CD4-positive, alpha-beta T cell treated with Interleukin-10 for 1 hour (primary cell): ENCODE data around the gene KLF13.
"Not testable (repeated sequence)": the region's sequence is repeated elsewhere in the genome, so short reads cannot be mapped to it uniquely, and the experiment has no call there.

ENCODE experiments used
- DNase-seq: peaks from one replicate; pipeline ENCODE4 v3.0.0-alpha.2; 2020

The KLF13 gene

DNA sequence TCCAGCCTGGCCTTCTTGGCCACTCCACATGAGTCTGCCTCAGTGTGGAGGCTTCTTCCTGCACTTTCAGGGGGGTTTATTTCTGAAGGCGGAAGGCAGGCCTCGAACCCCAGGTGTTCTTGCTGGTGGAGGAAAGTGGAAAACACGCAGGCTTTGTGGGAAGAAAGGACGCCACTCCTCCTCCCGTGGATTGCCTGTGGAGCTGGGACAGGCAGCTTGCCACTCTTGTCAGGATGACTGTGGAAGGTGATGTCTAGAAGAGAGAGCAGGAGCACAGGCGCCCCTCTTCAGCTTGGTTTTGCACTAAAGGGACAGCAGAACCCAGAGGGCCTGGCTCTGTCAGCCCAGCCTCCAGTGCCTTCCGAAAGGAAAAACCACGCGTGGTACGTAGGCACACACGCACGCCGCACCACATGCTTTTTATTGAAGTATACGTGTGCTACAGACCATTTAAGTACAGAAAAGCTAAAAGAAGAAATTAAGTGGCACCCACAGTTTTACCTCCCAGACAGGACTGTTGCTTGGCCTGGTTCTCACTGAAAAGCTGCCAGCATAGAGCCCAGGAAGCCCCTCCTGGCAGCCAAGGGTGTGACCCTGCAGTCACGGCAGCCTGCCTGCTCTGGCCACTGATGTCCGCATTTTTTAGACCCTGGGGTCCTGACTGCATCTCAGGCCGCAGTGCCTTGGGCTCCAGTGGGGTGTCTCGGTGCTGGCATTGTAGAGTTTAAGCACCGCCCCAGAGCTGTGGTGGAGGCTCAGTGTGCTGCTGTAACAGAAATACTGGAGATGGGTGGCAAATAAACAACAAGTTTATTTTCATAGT lies 21.6 kb downstream of the KLF13 start:
- DNase-seq, result no peak

- no peak for DNase-seq
Observed at GRCh38 chr15:31349233-31350141, 22.9 kb downstream of the KLF13 start.

DNA sequence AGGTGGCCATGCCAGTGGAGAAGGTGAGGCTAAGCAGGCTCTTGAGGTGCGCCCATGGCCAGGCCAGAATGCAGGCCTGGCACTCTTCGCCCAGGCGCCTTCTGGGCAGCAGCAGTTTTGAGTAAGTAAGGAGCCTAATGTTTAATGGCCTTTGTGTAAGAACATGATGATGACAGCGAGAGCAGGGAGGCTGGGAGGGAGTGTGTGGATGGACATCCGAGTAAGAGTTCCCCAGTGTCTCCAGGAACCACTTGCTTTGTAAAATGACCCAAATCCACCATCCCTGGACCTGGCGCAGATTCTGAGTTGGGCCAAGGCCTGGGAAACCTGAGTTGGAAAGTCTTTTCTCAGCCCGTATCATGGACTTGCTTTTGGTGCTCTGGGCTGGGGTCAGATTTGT lies 24.1 kb downstream of the KLF13 start:
- DNase-seq, result no peak

GRCh38 chr15:31352339-31352751 lies 25.7 kb downstream of the KLF13 start:
- no peak for DNase-seq

DNA sequence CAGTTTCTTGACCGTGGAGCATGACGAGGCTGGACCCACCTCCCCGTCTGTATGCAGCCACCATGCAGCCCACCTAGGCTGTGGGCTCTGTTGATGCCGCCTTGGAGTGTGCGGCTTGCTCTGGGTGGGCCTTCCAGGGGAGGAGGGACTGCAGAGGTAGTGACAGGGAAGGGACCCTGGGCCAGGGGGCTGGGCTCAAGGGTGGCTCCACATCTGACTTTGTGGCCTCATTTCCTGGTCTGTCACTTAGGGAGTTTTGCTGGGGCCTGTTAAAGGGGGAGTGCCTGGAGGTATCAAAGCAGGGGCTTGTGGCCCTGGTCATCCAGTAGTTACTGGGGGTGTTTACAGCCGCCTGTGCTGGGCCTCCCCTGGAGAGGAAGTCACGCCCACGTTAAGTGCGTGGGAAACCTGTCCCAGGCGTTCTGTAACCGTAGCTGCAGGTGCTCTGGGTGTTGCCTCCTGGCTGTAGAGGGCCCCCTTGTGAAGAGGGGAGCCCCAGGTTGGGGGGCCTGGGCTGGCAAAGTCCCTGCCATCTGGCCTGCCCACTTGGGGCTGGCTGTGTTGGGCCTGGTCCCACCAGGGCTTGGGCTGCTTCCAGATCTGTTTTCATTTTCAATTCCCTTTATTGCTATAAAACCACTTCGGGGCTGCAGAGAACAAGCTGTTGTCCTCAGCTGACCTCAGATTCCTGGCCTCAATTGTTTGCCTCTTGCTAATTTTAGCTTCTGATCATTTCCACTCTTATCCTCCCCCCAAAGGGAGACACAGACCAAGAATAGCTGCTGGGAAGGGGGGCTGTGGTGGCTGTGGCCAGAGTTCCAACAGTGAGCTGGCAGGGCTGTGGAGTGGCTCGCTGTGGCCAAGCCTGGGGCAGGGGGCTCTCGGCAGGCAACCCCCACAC lies 26.5 kb downstream of the KLF13 start:
- peak; percentile 63 for DNase-seq

GRCh38 chr15:31353931-31354330 lies 27.3 kb downstream of the KLF13 start:
- no peak for DNase-seq

DNA sequence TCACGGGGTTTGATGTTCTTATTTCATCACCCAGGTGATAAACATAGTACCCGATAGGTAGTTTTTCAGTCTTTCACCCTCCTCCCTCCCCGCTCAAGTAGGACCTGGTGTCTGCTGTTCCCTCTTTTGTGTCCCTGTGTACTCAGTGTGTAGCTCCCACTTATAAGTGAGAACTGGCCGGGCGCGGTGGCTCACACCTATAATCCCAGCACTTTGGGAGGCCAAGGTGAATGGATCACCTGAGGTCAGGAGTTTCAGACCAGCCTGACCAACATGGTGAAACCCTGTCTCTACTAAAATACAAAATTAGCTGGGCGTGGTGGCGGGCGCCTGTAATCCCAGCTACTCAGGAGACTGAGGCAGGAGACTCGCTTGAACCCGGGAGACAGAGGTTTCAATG lies 29.5 kb downstream of the KLF13 start:
- not testable (repeated sequence) for DNase-seq

GRCh38 chr15:31357148-31357547 lies 30.5 kb downstream of the KLF13 start:
- DNase-seq, result peak; percentile 53

GRCh38 chr15:31358163-31358562 lies 31.5 kb downstream of the KLF13 start:
- DNase-seq, result no peak

- no peak for DNase-seq
Observed at GRCh38 chr15:31358957-31359701, 32.5 kb downstream of the KLF13 start.

DNA sequence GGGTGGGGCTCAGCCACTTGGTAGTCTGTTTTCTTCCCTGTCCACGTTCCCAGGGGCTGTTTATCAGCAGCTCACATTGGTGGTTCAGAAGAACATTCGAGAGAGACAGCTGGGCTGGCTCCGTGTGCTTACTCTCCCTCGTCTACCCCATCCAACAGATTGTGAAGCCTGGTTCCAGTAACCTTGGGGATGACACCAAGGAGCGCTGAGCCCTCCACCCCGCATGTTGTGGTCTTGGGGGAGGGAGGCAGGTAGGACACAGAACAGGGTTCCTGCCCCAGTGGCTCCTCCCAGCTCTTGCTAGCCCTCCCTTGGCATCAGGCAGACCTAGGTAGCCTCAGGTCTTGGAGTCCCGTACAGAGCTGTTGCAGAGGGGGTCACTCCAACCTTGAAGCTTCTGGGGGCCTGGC lies 33.1 kb downstream of the KLF13 start:
- no peak for DNase-seq

DNA sequence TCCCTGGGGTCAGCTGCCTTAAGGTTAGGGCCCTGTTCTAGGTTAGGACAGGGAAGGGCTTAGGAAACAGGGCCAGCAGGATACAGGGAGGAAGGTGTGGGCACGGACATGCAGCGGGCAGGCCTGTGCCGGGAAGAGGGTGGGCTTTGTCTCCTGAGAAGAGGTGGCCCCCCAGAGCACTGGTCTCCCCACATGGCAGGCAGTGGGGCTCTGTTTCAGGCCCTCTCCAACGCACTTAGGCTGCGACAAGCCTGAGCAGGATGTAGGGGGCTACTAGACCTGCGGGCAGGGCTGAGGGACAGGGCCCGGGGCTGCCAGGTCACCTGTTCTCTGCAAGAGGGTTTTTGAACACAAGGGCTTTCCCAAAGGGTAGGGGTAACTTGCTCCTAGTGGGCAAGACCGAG lies 33.5 kb downstream of the KLF13 start:
- no peak for DNase-seq

DNA sequence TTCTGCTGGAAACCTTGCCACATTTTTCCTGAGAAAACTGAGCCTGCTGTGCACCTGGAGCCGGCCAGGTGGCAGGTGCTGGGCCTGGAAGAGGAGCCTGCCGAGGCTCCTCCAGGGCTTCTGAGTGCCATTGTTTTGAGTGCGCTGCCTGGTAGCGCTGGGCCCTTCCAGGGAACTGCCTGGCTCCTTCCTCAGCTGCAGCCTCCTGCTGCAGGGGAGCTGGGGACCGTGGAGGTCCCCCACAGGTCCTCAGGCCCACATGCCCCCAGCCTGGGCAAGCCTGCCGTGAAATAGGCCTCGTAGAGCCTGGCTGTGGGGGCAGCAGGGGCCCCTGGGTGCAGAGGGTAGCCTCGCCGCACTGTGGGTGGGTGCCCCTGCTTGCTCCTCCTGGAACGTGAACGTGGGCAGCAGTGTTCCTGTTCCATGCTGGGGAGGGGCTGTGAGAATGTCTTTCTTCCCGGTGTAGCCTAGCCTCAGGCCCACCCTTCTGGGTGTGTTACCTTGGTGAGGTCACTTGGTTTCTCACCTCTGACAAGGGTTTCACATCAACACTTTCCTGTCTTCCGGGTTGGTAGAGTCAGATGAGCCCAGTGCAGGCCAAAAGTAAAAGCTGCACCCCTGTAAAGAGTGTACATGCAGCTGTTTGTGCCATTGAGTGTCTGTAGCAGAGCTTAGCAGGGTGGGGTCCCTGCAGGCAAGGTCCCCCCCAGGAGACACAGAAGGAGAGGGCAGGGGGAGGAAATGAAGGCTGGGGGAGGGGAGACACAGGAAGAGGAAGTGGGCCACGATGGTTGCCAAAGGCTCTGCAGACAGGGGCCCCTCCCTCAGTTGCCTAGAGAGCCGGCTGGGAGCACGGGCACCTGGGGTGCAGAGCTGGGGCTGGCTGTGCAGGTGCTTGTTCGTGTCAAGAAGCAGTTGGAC lies 34.5 kb downstream of the KLF13 start:
- DNase-seq, result peak; percentile 89

DNA sequence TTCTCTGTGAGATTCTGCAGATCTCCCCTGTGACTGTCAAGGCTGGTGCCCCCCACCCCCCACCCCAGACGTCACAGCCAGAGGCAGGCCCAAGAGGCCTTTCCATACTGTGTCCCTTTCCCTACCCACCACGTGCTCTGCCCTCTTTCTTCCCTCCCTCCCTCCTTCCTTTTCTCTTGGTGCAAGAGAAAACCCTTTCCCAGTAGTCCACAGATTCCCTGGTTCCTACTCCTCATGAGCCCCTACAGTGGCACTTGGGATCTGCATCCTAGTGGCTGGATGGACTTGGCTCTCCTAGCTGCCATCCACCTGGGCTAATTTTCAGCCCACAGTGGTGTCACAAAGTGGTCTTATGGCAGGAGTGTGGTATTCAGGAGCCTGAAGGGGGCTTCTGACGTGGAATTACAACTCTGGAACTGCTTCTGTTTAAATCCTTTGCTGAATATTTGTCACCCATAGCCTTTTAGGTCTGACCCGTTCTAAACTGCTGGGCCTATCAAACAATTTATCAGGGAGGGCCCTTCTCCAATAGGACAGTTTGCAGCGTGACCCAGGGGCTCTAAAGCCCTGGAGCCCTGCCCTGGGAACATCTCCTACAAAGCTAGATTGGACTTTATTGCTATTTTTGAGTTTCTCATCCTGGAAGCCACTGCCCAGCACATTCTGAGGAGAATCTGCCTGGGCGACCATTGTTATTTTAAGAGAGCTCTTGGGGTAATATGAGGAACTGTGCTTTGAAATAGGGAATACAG lies 35.3 kb downstream of the KLF13 start:
- no peak for DNase-seq

GRCh38 chr15:31362886-31363285 lies 36.3 kb downstream of the KLF13 start:
- DNase-seq, result no peak

DNA sequence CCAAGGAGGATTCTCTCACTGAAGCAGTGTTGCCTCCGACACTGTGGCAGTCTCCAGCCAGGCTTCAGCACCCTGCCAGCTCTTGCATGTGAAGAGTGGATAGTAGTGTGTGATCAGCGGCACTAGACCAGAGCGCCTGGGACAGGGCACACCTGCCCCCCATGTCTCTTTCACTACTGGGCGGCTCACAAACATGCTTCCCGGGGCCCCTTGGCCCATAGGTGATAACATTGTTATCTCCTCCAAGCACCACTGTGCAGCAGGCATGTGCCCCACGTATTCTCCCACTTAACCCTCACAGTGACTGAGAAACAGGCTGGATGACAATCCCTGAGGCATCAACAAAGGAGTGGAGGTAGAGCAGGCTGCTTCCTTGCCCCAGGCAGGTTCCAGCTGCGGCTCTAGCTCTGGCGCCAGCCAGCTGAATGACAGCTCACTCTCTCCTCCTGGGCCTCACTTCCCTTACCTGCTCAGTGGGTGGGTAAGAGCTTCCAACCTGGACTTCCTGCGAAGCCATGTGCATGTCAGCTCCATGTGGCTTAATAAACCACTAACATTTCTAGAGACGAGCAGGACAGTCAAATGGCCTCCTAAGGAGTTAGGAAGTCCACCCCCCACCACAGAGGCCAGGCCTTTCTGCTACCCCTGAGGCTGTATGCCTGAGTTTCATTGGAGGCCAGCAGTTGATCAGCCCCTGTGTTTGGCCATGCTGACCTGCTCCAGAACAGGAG lies 37.8 kb downstream of the KLF13 start:
- peak; percentile 22 for DNase-seq

DNA sequence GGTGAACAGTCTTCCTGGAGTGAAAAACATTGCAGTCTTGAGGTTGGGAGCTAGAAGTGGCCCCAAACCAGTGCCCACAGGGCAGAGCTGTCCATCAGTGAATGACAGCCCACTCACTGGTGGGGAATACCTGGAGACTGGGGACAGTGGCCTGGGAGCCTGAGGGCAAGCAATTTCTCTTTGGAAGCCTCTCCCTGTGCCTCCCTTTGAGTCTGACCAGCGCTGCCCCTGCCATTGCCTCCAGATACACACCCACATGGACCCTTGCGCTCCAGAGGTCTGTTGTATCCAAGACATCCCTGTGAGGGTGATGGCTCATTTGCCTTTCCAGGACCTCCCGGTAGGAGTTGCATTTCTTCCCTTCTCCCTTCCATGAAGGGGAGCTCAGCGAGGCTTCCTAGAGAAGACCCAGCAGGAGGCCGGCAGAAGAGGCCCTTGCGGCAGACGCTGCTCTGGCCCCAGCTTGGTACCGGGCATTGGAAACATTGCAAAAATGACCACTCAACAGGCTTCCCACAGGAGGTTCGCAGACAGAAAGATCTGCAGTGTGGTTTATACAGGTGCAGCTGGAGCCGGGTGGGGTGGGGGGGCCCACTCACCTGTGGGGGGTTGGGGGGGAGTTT lies 38.5 kb downstream of the KLF13 start:
- DNase-seq, result no peak

DNA sequence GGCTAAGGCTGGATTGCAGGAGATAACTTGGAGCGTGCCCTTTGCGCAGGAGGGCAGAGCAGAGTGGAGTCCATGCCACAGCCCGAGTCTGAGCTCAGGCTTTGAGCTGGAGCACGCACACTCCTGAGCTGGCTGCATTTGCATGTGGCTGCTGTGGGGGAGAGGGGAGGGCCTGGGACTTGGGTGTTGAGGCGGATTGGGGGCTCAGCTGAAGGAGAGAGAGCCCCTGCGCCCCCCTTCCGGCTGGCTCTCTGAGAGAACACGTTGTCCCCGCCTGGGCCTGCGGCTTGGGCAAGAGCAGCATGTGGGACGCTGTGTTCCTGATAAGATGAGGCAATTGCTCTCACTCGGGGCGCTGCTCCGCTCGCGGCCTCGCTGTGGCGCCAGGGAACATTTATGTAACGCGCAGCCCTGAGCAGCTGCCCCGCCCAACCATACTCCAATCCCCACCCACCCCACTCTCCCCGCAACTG lies 39.1 kb downstream of the KLF13 start:
- peak; percentile 80 for DNase-seq
